COLO829 (cell line): Measurements from ENCODE around the gene NUCB2.
"Not testable (repeated sequence)": the region's sequence is repeated elsewhere in the genome, so short reads cannot be mapped to it uniquely, and the experiment has no call there.

Experiments
- DNase-seq: peaks from one replicate; pipeline ENCODE4 v3.0.0; 2012; ENCODE audit warnings: low spot score

Gene NUCB2

DNA sequence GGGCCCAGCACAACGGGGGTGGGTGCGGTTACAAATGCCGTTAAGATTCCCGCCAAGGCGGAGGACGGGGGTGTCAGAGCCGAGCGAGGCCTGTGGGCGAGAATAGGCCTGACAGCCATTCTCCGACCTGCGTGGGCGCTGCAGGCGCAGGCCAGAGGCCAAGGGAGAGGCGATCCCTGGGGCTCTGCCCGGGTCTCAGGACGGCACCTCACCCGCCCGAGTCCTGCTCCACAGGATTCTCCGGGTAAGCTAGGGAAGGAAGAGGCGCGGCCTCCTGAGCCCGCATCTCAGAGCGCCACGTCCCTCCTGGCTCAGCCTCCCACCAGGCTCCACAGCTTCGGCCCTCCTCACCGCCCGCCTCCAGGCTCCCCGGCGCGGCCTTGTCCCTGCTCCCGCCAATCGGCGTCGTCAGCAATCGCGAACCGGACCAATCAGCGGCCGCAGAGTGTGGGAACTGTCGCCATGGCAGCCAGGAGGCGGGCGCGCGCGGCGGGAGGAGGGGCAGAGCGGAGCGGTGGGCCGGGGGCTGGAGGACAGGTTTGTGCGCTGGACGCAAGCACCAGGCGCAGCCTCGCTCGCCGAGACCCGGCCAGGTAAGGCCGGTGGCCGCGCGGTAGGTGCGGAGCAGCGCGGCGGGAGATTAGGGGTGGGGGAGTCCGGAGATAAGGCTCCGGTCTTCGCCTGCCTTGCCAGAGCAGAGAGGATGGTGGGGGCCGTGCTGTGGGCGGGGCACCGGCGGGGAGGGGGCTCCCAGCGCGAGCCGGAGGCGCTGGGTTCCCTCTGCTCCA is at the start of gene NUCB2:
Gene NUCB2, plus strand, starts transcription at position 504 of the 788 bp plus-strand sequence. CDS start 18,585 bp downstream, outside the sequence.
- peak; percentile 91 for DNase-seq

DNA sequence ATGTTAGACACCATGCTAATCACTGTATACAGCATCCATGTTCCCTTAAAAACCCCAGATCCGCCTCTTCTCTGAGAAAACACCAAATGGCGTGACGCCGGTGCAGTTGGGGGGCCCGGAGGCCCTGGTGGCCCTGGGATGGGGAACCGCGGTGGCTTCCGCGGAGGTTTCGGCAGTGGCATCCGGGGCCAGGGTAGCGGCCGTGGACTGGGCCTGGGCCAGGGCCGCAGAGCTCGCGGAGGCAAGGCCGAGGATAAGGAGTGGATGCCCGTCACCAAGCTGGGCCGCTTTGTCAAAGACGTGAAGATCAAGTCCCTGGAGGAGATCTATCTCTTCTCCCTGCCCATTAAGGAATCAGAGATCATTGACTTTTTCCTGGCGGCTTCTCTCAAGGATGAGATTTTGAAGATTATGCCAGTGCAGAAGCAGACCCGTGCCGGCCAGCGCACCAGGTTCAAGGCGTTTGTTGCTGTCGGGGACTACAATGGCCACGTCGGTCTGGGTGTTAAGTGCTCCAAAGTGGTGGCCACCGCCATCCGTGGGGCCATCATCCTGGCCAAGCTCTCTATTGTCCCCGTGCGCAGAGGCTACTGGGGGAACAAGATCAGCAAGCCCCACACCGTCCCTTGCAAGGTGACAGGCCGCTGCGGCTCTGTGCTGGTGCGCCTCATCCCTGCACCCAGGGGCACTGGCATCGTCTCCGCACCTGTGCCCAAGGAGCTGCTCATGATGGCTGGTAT is 48.2 kb upstream of the NUCB2 start:
- not testable (repeated sequence) for DNase-seq

DNA sequence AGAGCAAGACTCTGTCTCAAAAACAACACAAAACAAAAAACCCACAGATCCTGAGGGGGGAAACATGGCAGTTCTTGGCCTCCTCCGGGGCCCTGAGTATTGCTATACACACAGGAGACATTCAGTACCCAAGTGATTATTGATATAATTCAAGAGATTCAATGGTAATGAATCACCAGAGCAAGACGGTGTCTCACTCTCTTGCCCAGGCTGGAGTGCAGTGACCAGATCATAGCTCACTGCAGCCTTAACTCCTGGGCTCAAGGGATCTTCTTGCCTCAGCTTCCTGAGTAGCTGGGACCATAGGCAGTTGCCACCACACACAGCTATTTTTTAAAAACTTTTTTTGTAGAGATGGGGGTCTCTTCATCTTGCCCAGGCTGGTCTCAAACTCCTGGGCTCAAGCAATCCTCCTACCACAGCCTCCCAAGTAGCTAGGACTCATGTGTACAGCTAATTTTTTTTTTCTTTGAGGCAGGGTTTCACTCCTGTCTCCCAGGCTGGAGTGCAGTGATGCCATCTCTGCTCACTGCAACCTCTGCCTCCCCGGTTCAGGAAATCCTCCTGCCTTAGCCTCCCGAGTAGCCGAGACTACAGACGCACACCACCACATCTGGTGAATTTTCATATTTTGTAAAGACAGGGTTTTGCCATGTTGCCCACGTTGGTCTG is 46.9 kb upstream of the NUCB2 start:
- DNase-seq = no peak

DNA sequence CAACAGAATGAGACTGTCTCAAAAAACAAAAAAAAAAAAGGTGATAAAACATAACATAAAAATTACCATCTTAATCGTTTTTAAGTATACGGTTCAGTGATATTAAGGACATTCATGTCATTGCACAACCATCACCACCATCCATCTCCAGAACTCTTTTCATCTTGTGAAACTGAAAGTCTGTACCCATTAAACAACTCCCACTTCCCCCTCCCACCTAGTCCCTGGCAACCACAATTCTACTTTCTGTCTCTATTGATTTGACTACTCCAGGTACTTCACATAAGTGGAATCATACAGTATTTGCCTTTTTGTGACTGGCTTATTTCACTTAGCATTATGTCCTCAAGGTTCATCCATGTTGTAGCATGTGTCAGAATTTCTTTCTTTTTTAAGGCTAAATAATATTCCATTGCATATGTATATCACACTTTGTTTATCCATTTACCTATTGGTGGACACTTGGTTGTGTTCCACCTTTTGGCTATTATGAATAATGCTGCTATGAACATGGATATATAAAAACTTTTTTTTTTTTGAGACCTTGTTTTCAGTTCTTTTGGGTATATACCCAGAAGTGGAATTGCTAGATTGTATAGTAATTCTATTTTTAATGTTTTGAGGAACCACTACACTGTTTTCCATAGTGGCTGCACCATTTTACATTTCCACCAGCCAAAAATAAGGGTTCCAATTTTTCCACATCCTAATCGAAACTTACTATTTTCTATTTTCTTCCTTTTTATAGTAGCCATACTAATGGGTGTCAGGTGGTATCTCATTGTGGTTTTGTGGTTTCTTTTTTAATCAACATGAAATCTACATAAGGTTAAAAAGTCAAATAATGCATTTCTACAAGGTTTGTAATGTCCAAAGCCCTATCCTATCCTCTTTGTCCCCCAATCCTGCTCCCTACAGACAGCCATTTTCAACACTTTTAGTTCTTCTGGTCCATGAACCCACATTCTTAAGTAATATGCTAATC is 45.4 kb upstream of the NUCB2 start:
- no peak for DNase-seq

DNA sequence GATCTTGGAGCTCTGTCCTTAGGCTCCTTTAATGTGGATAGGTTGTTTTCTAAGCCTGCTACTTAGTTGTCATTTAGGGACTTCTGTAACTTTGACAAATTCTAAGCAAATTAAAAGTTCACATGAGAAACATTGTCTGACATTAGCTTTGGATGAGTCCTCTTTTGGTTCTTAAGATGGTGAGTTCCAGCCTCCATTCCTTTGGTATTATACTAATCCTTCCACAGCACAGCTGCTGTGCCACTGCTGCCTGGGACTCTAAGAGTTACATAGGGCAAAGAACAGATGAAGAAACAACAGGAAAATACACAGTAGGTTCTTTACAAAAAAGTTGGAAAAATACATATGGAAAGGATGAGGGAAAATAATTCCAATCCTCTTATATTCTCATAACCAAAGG is 43.4 kb upstream of the NUCB2 start:
- DNase-seq = no peak

DNA sequence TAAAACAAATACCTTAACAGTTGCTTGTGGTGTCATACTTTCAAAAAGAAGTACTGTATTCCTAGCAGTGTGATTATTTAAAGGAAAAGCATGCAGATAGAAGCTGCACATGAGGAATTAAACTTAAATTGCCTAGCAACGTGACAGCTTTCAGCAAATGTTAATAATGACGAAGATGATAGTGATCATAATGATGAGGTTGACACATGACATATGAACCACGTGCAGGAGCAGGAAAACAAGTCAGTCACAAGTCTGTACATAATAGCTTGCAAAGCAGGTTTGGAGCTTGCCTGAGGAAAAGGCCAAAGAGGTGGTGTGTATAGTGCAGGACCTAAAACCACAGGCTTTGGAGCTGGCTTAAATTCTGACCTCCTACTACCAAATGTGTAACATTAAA is 38.2 kb upstream of the NUCB2 start:
- no peak for DNase-seq

DNA sequence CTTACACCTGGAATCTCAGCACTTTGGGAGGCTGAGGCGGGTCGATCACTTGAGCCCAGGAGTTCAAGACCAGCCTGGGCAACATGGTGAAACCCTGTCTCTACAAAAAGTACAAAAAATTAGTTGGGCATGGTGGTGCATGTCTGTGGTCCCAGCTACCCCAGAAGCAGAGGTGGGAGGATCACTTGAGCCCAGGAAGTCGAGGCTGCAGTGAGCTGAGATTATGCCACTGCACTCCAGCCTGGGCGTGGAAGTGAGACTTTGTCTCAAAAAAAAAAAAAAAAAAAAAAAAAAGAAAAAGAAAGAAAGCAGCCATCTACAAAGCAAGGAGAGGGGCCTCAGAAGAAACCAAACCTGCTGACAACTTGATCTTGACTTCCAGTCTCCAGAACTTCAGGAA is 36.6 kb upstream of the NUCB2 start:
- DNase-seq = not testable (repeated sequence)

DNA sequence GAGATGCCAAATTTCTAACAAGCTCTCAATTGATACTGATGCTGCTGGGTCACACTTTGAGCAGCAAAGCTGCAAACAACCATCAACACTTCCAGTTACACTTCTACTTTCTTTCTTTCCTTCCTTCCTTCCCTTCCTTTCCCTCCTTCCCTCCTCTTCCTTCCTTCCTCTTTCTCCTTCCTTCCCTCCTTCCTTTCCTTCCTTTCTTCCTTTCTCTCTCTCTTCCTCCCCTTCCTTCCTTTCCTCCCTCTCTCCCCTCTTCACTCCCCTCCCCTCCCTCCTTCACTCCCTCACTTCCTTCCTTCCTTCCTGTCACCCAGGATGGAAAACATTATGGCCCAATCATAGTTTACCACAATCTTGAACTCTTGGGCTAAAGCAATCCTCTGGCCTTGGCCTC is 35.8 kb upstream of the NUCB2 start:
- DNase-seq = no peak

DNA sequence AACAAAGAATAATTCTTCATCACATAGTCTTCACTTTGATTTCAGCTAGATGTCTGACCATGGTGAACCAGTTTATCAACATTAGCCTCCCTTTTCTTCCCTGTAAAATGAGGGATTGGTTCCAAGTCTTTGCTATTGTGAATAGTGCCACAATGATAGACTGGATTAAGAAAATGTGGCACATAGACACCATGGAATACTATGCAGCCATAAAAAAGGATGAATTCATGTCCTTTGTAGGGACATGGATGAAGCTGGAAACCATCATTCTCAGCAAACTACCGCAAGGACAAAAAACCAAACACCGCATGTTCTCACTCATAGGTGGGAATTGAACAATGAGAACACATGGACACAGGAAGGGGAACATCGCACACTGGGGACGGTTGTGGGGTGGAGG is 33.6 kb upstream of the NUCB2 start:
- DNase-seq = not testable (repeated sequence)

DNA sequence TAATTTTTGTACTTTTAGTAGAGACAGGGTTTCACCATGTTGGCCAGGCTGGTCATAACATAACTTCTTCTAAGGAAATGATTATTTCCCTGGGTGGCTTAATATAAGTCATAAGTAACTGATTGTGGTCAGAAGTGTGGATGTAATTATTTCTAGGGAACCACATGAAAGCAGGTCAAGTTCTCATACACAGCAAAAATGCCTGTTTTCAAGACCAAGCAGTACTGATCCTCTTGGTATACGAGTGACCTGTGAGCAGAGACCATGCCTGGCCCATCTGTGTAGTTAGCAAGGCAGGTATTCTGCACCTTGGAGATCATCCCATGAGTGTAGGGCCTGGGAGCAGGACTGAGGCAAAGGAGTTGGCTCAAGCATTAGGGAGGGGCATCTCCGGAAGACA is 32.5 kb upstream of the NUCB2 start:
- no peak for DNase-seq

DNA sequence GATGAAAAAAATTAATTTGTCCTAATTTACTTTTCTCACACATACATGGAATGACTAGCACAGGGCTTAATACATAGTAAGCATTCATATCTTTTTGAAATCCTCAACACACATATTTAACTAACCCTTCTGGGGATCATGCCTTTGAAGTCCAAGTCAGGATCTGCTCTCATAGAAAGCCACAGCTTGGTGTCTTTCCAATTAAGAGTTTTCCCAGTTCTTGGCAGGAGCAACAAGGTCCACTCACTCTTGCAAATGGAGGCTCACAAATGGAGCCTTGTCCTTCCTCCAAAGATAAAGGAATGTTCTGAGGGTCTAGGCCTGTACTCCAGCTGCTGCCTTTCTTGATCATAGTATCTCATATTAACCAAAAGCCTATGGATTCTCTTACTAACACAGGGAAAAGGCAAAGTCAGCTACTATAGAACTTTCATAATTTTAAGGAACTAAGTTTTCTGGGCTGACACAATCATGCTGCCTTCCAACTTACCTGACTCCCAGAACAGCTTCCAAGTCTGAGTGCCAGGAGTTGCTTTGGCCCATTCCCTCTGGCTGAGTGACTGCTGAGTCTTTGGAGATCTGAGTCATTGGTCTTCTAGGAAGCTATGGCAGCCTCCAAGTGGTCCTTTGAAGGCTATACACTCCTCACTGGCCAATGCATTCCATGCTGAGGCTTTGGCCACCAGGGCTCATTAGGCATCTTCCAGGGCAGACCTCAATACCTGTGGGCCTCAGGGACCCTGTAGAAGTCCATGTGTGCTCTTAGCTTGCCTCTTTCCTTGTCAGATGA is 25.8 kb upstream of the NUCB2 start:
- no peak for DNase-seq

DNA sequence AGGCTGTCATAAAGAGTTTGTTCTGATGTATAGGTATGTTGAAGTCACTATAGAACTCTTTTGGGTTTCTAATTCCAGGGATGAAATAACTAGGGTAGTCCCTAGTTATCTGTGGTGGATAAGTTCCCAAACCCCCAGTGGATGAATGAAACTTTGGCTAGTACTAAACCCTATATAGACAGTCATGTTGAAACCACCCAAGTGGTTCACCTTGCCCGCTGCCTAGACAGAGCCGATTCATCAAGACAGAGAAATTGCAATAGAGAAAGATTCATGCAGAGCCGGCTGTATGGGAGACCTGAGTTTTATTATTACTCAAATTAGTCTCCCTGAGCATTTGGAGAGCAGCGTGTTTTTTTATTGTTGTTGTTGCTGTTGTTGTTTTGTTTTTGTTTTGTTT is 23.8 kb upstream of the NUCB2 start:
- no peak for DNase-seq

DNA sequence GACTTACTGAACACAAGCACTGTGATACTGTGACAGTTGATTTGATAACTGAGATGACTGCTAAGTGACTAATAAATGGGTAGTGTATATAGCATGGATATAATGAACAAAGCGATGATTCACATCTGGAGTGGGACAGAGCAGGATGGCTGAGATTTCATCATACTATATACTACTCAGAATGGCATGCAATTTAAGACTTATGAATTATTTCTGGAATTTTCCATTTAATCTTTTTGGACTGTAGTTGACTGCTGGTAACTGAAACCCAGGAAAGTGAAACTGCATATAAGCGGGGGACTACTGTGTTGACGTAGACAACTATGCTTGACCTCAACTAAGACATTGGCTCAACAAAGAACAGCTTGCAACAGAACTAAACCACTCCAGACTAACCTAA is 20.0 kb upstream of the NUCB2 start:
- peak; percentile 78 for DNase-seq

DNA sequence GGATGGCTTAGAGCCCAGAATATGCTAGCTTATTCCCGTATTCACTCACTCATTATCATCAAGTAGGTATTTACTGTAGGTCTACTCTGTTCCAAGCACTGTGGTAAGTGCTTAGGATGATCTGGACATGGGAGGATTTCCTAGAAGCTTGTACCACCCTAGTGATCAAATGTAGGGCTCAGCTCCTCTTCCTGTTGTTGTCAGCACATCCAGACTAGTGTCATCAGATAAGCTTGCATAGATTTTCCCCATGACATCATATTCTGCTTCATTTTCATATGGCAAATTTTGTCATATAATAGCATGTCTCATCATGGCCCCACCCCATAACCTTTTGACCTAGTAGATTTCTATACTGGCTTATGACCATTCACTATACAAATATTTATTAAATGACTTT is 19.3 kb upstream of the NUCB2 start:
- DNase-seq = no peak

DNA sequence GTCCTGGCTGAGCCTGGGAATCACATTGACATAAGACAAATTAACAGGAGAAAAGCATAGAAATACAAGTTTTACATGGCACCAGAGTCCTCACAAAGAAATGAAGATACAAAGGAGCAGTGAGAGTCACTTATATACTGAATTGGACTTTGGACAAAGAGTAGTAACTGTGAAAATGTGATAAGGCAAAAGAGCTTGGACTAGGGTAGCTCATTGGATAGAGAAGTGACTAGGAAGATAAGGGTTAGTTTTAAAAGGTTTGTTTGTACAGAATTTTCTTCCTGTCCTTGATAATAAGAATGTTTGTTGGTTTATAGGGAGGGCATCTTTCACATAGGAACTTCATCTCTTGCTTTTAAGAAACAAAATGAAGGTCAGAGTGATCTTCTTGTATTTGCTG is 17.9 kb upstream of the NUCB2 start:
- DNase-seq = no peak

DNA sequence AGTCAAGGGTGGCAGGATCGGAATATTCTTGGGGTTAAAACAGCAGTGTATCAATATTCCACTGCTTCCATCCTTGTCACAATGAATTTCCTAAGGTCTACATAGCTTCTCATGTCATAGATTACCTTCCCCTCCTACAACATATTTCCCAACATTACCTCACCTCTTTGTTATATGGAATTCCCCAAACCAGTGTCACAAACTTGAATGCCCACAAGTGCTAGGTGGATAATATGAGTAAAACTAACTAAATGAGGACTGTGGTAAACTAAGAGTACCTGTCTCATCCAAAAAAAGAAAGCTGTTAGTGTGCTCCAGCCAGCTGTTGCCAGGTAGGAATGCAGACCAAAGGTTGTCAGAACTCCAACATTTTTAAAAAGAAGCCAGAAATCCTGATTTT is 17.0 kb upstream of the NUCB2 start:
- no peak for DNase-seq

DNA sequence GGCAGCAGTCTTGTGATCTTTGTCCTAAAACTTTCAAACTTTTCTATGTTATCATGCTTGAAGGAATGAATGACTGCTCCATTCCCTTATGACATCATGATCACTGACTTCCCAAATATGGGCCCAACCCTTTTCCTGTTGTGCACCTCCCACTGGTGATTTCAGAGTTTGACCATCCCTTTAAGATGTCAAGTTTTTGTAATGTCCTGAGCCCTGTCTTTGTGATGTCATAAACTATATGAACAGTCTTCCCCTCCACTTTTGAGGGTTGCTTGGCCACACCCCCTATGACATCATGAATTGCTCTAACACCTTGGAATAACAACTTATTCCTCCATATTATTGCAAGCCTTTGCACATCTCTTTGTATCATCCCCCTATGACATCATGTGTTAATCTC is 16.5 kb upstream of the NUCB2 start:
- no peak for DNase-seq

DNA sequence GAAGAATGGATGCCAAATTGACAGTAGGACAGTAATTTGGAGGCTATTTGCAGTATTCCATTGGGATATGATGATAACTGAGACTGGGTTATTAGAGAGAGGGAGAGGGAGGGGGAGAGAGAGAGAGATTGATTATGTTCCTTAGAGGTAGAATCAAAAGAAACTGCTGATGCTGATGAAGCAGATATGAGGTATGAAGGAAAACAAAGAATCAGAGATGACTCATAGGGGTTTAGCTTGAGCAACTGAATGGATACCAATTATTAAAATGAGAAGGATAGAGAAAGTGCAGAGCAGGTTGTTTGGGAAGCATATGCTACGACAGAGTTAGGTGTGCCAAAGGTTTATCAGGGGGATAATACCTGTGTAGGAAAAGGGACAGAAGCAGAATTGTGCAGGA is 12.8 kb upstream of the NUCB2 start:
- DNase-seq = no peak

DNA sequence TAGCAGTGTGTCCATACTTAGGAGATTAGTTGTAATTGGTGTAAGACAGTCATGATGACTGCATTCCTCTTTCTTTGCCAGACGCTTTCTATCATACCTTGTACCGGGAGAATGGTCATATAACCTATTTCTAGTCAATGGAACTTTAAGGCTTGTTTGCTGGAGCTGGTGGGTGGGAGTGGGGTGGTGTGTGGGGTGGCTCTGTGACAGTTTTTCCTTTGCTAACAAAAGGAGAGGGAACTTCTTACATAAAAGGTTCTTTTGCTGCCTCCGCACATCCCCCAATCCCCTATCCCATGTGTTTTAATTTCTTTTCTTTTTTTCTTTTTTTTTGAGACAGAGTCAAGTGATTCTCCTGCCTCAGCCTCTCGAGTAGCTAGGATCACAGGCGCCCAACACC is 9.8 kb upstream of the NUCB2 start:
- DNase-seq = no peak

DNA sequence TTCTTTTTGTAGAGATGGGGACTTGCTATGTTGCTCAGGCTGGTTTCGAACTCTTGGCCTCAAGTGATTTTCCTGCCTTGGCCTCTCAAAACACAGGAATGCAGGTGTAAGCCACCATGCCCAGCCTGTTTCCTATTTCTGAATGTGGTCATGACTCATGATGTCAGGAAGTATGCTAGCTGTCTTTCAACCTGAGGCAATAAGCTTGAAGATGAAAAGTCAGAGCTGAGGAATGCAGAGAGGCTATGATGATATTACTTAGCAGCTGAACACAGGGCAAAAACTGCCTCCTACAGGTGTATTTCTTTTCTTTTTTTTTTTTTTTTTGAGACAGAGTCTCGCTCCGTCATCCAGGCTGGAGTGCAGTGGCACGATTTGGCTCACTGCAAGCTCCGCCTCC is 9.0 kb upstream of the NUCB2 start:
- no peak for DNase-seq

DNA sequence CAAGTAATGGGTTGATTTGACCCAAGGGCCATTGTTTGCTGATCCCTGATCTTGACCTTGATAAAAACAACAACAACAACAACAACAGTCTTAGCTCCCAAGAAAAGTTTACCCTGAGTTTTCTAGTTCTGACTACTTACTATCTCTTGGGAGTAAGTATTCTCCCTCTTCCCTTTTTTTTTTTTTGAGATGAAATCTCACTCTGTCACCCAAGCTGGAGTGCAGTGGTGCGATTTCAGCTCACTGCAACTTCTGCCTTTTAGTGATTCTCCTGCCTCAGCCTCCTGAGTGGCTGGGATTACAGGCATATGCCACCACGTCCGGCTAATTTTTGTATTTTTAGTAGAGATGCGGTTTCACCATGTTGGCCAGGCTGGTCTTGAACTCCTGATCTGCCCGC is 8.0 kb upstream of the NUCB2 start:
- DNase-seq = not testable (repeated sequence)
